Measurements from ENCODE around the gene TMEM156.
"Not testable (repeated sequence)": the region's sequence is repeated elsewhere in the genome, so short reads cannot be mapped to it uniquely, and the experiment has no call there.

Gene TMEM156

GRCh38 chr4:39020130-39020529 is 12.1 kb downstream of the TMEM156 start:
- H2AFZ ChIP-seq (ENCODE audit: low read depth, low read length): no peak overlapping the region
- H3K4me3 ChIP-seq (ENCODE audit: low read length): no peak overlapping the region
- H3K79me2 ChIP-seq (ENCODE audit: low read length): peaks cover 34% of the 10 kb centered on the region
- no peaks in the 10 kb centered on the region for H3K4me1 ChIP-seq (ENCODE audit: low read length)
- H3K9ac ChIP-seq (ENCODE audit: low read length): no peak overlapping the region
- TF ChIP-seq EZH2phosphoT487 (IDR thresholded peaks at IDR 0.05; ENCODE audit: low read depth) (no peak), CTCF (IDR thresholded peaks at IDR 0.05; ENCODE audit: low read depth, low read length) (no peak)
- no peaks in the 10 kb centered on the region for H3K27me3 ChIP-seq (ENCODE audit: low read depth, low read length)
- H3K9me3 ChIP-seq (ENCODE audit: insufficient read depth, low read length): no peaks in the 10 kb centered on the region; the same call in none of the 2 replicates
- H3K27ac ChIP-seq (ENCODE audit: low read length): no peak overlapping the region
- no peaks in the 10 kb centered on the region for H4K20me1 ChIP-seq (ENCODE audit: insufficient read depth, low read length)
- no peak overlapping the region for H3K4me2 ChIP-seq (ENCODE audit: low read length)
- peaks cover 58% of the 10 kb centered on the region for H3K36me3 ChIP-seq (replicated peaks; ENCODE audit: low read depth, low read length)

- Histone ChIP-seq H4K20me1 (ENCODE audit: insufficient read depth, low read length) (no peaks in the 10 kb centered on the region), H3K27me3 (ENCODE audit: low read depth, low read length) (no peaks in the 10 kb centered on the region), H3K4me1 (ENCODE audit: low read length) (no peaks in the 10 kb centered on the region), H3K79me2 (ENCODE audit: low read length) (peaks cover 11% of the 10 kb centered on the region), H3K9ac (ENCODE audit: low read length) (no peak overlapping the region), H3K27ac (ENCODE audit: low read length) (no peak overlapping the region), H3K4me2 (ENCODE audit: low read length) (no peak overlapping the region), H2AFZ (ENCODE audit: low read depth, low read length) (no peak overlapping the region), H3K4me3 (ENCODE audit: low read length) (no peak overlapping the region), H3K9me3 (ENCODE audit: insufficient read depth, low read length) (0 out of 2 replicates have a peak, but pooled peaks cover 3% of the 10 kb centered on the region), H3K36me3 (replicated peaks; ENCODE audit: low read depth, low read length) (peaks cover 39% of the 10 kb centered on the region)
- no peak for TF ChIP-seq CTCF (IDR thresholded peaks at IDR 0.05; ENCODE audit: low read depth, low read length)
- no peak for TF ChIP-seq EZH2phosphoT487 (IDR thresholded peaks at IDR 0.05; ENCODE audit: low read depth)
These were observed 18.2 kb downstream of the TMEM156 start for GRCh38 chr4:39014028-39014427.

GRCh38 chr4:39004758-39005157 is 27.5 kb downstream of the TMEM156 start:
- H3K4me2 ChIP-seq (ENCODE audit: low read length): no peak overlapping the region
- H3K4me3 ChIP-seq (ENCODE audit: low read length): no peak overlapping the region
- H4K20me1 ChIP-seq (ENCODE audit: insufficient read depth, low read length): no peaks in the 10 kb centered on the region
- peaks cover 3% of the 10 kb centered on the region; the same call in 1 of the 2 replicates for H3K9me3 ChIP-seq (ENCODE audit: insufficient read depth, low read length)
- H3K4me1 ChIP-seq (ENCODE audit: low read length): no peaks in the 10 kb centered on the region
- H3K27ac ChIP-seq (ENCODE audit: low read length): no peak overlapping the region
- H3K79me2 ChIP-seq (ENCODE audit: low read length): peaks cover 19% of the 10 kb centered on the region
- H3K9ac ChIP-seq (ENCODE audit: low read length): no peak overlapping the region
- H2AFZ ChIP-seq (ENCODE audit: low read depth, low read length): no peak overlapping the region
- H3K27me3 ChIP-seq (ENCODE audit: low read depth, low read length): no peaks in the 10 kb centered on the region
- TF ChIP-seq CTCF (IDR thresholded peaks at IDR 0.05; ENCODE audit: low read depth, low read length) (no peak), EZH2phosphoT487 (IDR thresholded peaks at IDR 0.05; ENCODE audit: low read depth) (no peak)
- peaks cover 19% of the 10 kb centered on the region for H3K36me3 ChIP-seq (replicated peaks; ENCODE audit: low read depth, low read length)

GRCh38 chr4:39002058-39002457 is 30.2 kb downstream of the TMEM156 start:
- H3K27ac ChIP-seq (ENCODE audit: low read length); H3K4me3 ChIP-seq (ENCODE audit: low read length); H3K4me1 ChIP-seq (ENCODE audit: low read length); H3K9me3 ChIP-seq (ENCODE audit: insufficient read depth, low read length); H3K4me2 ChIP-seq (ENCODE audit: low read length); H3K27me3 ChIP-seq (ENCODE audit: low read depth, low read length); H2AFZ ChIP-seq (ENCODE audit: low read depth, low read length); H3K9ac ChIP-seq (ENCODE audit: low read length); H4K20me1 ChIP-seq (ENCODE audit: insufficient read depth, low read length): not testable (repeated sequence)
- Histone ChIP-seq H3K79me2 (ENCODE audit: low read length) (peaks cover 12% of the 10 kb centered on the region; the same call in 1 of the 2 replicates), H3K36me3 (replicated peaks; ENCODE audit: low read depth, low read length) (peaks cover 31% of the 10 kb centered on the region)

GRCh38 chr4:38995660-38996005 is 36.6 kb downstream of the TMEM156 start:
- Histone ChIP-seq H3K27ac (ENCODE audit: low read length) (no peak overlapping the region), H4K20me1 (ENCODE audit: insufficient read depth, low read length) (no peaks in the 10 kb centered on the region), H3K4me3 (ENCODE audit: low read length) (no peak overlapping the region), H3K4me2 (ENCODE audit: low read length) (no peak overlapping the region), H2AFZ (ENCODE audit: low read depth, low read length) (no peak overlapping the region), H3K9ac (ENCODE audit: low read length) (no peak overlapping the region), H3K9me3 (ENCODE audit: insufficient read depth, low read length) (peaks cover 8% of the 10 kb centered on the region; the same call in 1 of the 2 replicates), H3K27me3 (ENCODE audit: low read depth, low read length) (no peaks in the 10 kb centered on the region), H3K4me1 (ENCODE audit: low read length) (peaks cover 9% of the 10 kb centered on the region), H3K79me2 (ENCODE audit: low read length) (0 out of 2 replicates have a peak, but pooled peaks cover 9% of the 10 kb centered on the region), H3K36me3 (replicated peaks; ENCODE audit: low read depth, low read length) (peaks cover 37% of the 10 kb centered on the region)
- TF ChIP-seq CTCF (IDR thresholded peaks at IDR 0.05; ENCODE audit: low read depth, low read length) (no peak), EZH2phosphoT487 (IDR thresholded peaks at IDR 0.05; ENCODE audit: low read depth) (no peak)
